Measurements from ENCODE around the gene BEND2.

Gene BEND2

GRCh38 chrX:18133605-18134004 is 87.1 kb downstream of the BEND2 start:
- DNase-seq = no peak

- DNase-seq = no peak
Observed at GRCh38 chrX:18129690-18130089, 91.0 kb downstream of the BEND2 start.

DNA sequence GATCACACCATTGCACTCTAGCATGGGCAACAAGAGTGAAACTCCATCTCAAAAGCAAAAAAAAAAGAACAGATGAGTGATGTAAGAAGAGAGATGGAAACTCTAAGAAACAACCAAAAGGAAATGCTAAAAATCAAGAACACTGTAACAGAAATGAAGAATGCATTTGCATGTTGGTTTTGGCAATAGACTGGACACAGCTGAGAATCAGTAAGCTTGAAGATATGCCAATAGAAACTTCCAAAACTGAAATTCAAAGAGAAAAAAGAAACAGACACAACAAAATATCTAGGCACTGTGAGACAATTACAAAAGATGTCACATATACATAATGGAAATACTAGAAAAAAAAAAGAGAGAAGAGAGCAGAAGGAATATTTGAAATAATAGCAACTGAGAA is 93.7 kb downstream of the BEND2 start:
- DNase-seq = no peak

GRCh38 chrX:18119856-18120255 is 100.8 kb downstream of the BEND2 start:
- DNase-seq = no peak
